ENCODE data around the gene POLR3H.

Gene POLR3H

DNA sequence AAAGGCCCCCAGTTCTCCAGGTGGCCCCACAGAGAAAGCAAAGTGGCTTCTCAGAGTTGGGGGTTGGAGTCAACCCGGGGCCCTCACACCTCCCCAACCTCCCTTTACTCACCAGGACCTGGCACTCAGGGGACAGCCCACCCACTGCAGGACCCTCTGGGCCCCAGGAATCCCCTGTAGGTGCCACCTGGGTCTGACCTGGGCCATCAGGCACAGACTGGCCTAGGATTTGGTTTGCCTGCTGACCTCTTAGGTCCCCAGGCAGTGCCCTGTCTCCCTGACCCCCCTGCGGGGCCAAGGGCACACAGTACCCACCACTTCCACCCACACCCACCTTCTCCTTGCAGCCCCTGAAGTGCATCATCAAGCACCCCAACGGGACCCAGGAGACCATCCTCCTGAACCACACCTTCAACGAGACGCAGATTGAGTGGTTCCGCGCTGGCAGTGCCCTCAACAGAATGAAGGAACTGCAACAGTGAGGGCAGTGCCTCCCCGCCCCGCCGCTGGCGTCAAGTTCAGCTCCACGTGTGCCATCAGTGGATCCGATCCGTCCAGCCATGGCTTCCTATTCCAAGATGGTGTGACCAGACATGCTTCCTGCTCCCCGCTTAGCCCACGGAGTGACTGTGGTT, 16.0 kb downstream of the POLR3H start:
- TF ChIP-seq, protein P1, sequence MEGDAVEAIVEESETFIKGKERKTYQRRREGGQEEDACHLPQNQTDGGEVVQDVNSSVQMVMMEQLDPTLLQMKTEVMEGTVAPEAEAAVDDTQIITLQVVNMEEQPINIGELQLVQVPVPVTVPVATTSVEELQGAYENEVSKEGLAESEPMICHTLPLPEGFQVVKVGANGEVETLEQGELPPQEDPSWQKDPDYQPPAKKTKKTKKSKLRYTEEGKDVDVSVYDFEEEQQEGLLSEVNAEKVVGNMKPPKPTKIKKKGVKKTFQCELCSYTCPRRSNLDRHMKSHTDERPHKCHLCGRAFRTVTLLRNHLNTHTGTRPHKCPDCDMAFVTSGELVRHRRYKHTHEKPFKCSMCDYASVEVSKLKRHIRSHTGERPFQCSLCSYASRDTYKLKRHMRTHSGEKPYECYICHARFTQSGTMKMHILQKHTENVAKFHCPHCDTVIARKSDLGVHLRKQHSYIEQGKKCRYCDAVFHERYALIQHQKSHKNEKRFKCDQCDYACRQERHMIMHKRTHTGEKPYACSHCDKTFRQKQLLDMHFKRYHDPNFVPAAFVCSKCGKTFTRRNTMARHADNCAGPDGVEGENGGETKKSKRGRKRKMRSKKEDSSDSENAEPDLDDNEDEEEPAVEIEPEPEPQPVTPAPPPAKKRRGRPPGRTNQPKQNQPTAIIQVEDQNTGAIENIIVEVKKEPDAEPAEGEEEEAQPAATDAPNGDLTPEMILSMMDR (IDR thresholded peaks at IDR 0.05; ENCODE audit: borderline replicate concordance, control extremely low read depth, extremely low read depth, insufficient read depth, missing control alignments), result no peak
- in situ Hi-C loops (cut with MboI; ENCODE audit: low sequenced_read_pairs, unreplicated experiment), result no loop called here
- no peak for DNase-seq (ENCODE audit: low spot score)

DNA sequence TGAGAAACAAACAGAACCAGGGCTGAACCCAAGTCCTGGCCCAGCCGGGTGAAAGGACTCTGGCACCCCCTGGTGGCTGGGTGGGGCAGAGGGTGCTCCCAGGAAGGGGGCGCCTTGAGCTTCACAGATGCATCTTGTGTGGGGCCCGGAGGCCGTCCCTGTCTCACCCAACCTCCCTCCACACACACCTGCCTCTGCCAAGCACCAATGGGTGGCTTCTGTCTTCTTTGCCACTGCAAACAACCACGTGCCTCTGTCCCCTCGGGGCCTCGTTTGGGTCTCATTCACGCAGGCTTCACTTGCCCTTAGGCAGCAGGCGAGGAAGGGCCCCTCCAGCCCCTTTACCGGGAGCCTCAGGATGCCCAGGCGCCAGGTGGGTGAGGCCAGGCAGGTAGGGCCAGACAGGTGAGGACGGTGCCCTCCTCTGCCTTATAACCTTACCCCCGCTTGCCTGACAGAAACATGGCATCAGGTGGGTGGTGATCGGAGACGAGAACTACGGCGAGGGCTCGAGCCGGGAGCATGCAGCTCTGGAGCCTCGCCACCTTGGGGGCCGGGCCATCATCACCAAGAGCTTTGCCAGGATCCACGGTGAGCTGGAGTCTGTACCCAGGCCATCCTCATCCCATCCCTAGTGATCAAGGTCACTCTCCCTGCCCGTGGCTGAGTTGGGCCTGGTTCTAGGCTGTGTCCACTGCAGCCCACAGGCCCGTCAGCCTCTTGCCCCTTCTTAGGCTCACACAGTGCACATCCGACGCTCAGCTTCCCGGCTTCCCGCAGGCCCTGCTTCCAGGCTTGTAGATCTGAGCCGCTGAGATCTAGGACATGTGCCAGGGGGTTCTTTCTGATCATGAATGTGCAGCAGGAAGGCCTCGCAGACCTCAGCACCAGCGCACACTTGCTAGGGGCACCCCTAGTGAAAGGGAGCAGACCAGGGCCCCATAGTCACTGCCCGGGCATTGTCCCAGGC, 17.2 kb downstream of the POLR3H start:
- DNase-seq (ENCODE audit: low spot score), result peak; percentile 84
- in situ Hi-C loops (cut with MboI; ENCODE audit: low sequenced_read_pairs, unreplicated experiment), result no loop called here

DNA sequence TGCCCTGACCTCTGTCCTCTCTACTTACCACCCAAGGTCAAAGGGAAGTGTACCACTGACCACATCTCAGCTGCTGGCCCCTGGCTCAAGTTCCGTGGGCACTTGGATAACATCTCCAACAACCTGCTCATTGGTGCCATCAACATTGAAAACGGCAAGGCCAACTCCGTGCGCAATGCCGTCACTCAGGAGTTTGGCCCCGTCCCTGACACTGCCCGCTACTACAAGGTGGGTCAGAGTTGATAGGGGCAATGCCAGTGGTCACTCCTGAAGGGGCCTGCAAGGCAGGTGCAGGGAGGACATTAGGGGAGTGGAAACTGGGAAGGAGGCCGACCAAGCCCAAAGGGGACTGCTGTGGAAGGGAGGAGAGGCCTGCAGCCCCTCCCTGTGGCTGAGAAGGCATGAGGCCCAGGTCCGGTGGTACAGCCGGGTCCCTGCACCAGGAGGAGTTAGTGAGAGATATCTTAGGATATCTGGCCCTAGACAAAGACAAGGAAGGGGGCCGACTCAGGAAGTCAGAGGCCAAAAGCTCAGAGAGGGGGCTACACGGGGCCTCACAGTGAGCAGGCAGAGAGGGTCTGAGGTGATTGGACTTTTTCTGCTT, 17.9 kb downstream of the POLR3H start:
- in situ Hi-C loops (cut with MboI; ENCODE audit: low sequenced_read_pairs, unreplicated experiment), result no loop called here
- TF ChIP-seq, protein P1 (IDR thresholded peaks at IDR 0.05; ENCODE audit: borderline replicate concordance, control extremely low read depth, extremely low read depth, insufficient read depth, missing control alignments), result no peak

More for the DNA sequence above, 17.2 kb downstream of the POLR3H start:
- TF ChIP-seq, protein P1 (IDR thresholded peaks at IDR 0.05; ENCODE audit: borderline replicate concordance, control extremely low read depth, extremely low read depth, insufficient read depth, missing control alignments), result peak; percentile 70

DNA sequence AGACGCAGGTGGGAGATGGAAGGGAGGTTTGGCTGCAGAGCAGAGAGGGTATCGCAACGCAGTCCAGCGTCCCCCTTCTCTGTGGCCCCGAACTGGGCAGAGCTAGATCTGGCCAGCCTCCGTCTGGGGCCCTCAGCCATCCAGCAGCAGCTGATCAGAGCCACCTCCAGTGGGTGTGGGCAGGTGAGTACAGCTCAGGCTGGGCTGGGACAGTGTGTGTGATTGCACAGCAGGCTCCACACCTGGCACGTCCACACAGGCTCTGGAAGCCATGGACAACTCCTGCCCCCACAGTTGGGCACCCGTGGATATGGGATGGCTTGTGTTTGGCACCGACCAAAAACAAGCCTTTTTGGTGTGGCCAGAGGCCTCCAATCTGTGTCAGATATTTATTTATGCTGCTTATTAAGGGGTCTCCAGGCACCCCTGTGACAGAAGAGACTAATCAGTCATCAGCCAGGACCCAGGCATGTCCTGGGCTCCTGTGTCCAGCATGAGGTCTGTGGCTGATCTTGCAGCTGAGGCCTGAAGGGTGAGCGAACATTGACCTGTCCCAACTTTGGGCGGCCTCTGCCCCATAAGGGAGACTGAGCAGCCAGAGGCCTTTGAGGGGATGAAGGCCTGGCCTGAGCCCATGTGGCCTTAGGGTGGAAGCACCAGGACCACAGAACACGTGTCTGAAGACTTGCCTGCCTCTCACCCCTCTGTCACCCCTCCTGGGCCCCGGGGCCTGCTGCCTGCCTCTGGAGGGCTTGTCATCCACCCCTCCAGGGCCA, 18.6 kb downstream of the POLR3H start:
- in situ Hi-C loops (cut with MboI; ENCODE audit: low sequenced_read_pairs, unreplicated experiment), result no loop called here
- DNase-seq (ENCODE audit: low spot score), result no peak
- TF ChIP-seq, protein P1 (IDR thresholded peaks at IDR 0.05; ENCODE audit: borderline replicate concordance, control extremely low read depth, extremely low read depth, insufficient read depth, missing control alignments), result no peak

More for the DNA sequence above, 17.9 kb downstream of the POLR3H start:
- DNase-seq (ENCODE audit: low spot score), result no peak

DNA sequence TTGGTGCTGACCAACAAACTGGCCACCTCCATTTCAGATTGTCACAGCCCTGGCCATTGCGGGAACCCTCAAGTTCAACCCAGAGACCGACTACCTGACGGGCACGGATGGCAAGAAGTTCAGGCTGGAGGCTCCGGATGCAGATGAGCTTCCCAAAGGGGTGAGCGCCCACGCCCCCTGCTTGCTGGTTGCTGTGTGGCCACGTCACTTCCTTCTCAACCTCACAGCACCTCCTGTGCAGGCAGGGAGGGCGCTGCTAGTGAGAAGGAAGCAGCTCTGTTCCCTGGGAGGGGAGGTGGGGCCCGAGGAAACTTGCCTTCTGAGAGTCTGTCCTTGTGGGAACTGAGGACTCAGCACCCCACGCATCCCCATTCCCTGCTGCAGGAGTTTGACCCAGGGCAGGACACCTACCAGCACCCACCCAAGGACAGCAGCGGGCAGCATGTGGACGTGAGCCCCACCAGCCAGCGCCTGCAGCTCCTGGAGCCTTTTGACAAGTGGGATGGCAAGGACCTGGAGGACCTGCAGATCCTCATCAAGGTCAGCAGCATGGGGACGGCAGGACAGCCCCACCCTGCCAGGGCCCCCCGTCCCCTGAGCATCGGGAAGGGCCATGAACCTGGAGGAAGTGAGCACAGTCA, 19.3 kb downstream of the POLR3H start:
- in situ Hi-C loops (cut with MboI; ENCODE audit: low sequenced_read_pairs, unreplicated experiment), result no loop called here
- DNase-seq (ENCODE audit: low spot score), result peak; percentile 76
- TF ChIP-seq, protein P1 (IDR thresholded peaks at IDR 0.05; ENCODE audit: borderline replicate concordance, control extremely low read depth, extremely low read depth, insufficient read depth, missing control alignments), result no peak
